GM23248 (cell line): Measurements from ENCODE around the gene WNK4. TPM values are rescaled to one million over a fixed set of nuclear protein-coding genes. Genes with fewer than 3 reads are reported as not detected.

Experiments used
- DNase-seq: peaks from one replicate; pipeline ENCODE4 v3.0.0-alpha.2; 2015
- H2AFZ ChIP-seq: fragments of 200-600 bp; sonication (generic); 2 replicates; pipeline ENCODE4 v1.6.1; 2016; ENCODE audit warnings: antibody characterized with exemption
- H3F3A ChIP-seq: fragments of 200-600 bp; sonication (generic); 2 replicates; pipeline ENCODE4 v1.6.1; 2016; ENCODE audit warnings: mild to moderate bottlenecking, antibody characterized with exemption, mixed run types; ENCODE audit not compliant: insufficient read depth
- H3K27ac ChIP-seq: fragments of 200-600 bp; sonication (generic); 2 replicates; pipeline ENCODE4 v1.5.1; 2016; ENCODE audit warnings: mild to moderate bottlenecking
- H3K27me3 ChIP-seq: fragments of 200-600 bp; sonication (generic); replicated peaks from 2 replicates; pipeline ENCODE4 v1.6.1; 2016; ENCODE audit warnings: mild to moderate bottlenecking; ENCODE audit not compliant: insufficient read depth
- H3K36me3 ChIP-seq: fragments of 200-600 bp; sonication (generic); 2 replicates; pipeline ENCODE4 v1.6.1; 2016; ENCODE audit warnings: low read depth, mild to moderate bottlenecking
- H3K4me1 ChIP-seq: fragments of 200-600 bp; sonication (generic); 2 replicates; pipeline ENCODE4 v1.6.1; 2016; ENCODE audit warnings: mild to moderate bottlenecking; ENCODE audit not compliant: insufficient read depth
- H3K4me2 ChIP-seq: fragments of 200-600 bp; sonication (generic); one replicate; pipeline ENCODE4 v1.6.1; 2016; ENCODE audit warnings: mild to moderate bottlenecking; ENCODE audit not compliant: unreplicated experiment
- H3K4me3 ChIP-seq: fragments of 200-600 bp; sonication (generic); 2 replicates; pipeline ENCODE4 v1.5.1; 2016; ENCODE audit warnings: mild to moderate bottlenecking
- H3K79me2 ChIP-seq: fragments of 200-600 bp; sonication (generic); 2 replicates; pipeline ENCODE4 v1.6.1; 2016; ENCODE audit warnings: mild to moderate bottlenecking; ENCODE audit not compliant: insufficient read depth
- H3K9ac ChIP-seq: fragments of 200-600 bp; sonication (generic); 2 replicates; pipeline ENCODE4 v1.6.1; 2016; ENCODE audit warnings: mild to moderate bottlenecking
- H3K9me2 ChIP-seq: fragments of 200-600 bp; sonication (generic); 2 replicates; pipeline ENCODE4 v1.6.1; 2016; ENCODE audit warnings: mixed run types, mild to moderate bottlenecking, moderate library complexity; ENCODE audit not compliant: insufficient read depth
- H3K9me3 ChIP-seq: fragments of 200-600 bp; sonication (generic); one replicate; pipeline ENCODE4 v1.6.1; 2017; ENCODE audit warnings: low read depth
- H4K20me1 ChIP-seq: fragments of 200-600 bp; sonication (generic); 2 replicates; pipeline ENCODE4 v1.6.0; 2016; ENCODE audit not compliant: insufficient read depth
- EZH2 ChIP-seq: fragments of 200-600 bp; sonication (generic); IDR thresholded peaks from 2 replicates; pipeline ENCODE4 v1.6.1; 2018; ENCODE audit warnings: antibody characterized with exemption, mild to moderate bottlenecking; ENCODE audit not compliant: insufficient read depth, poor library complexity, severe bottlenecking
- EZH2phosphoT487 ChIP-seq: fragments of 200-600 bp; sonication (generic); IDR thresholded peaks from 2 replicates; pipeline ENCODE4 v1.6.1; 2018; ENCODE audit warnings: antibody characterized with exemption, moderate library complexity, mild to moderate bottlenecking, low read depth; ENCODE audit not compliant: insufficient read depth
- WGBS, 2 experiments: methylation state at CpG; one replicate each; pipeline ENCODE4 v1.1.6; 2015 to 2017; ENCODE audit warnings: low lambda C conversion rate in 2 of 2, low coverage in 1 of 2; ENCODE audit errors: missing lambda C conversion rate in 2 of 2; 5-methylcytosine and 5-hydroxymethylcytosine counted together
- in situ Hi-C: fragments of 300-500 bp; cut with MboI; formaldehyde crosslinking; loops from 2 replicates; pipeline ENCODE4 v1.15.0; 2020
- polyA plus RNA-seq: library from polyadenylated mRNA; unstranded; fragments of >200 nt; fragmentation: Nextera tagmentation; extraction: Ambion mirVana; gene quantifications from 2 replicates; pipeline ENCODE4 v1.2.1, GENCODE V29; 2016
- total RNA-seq: library from RNA; depleted of rRNA; stranded (reverse); fragments of >200 nt; shearing (Covaris generic); gene quantifications from 2 replicates; pipeline ENCODE4 v1.2.3, GENCODE V29; 2014

The WNK4 gene
- total and polyA plus RNA-seq, 2 experiments from 2014 or later = 3.0 to 12.6 TPM

- Histone ChIP-seq H3K79me2 (peaks cover 22% of the 10 kb centered on the region), H3K4me1 (peaks cover 20% of the 10 kb centered on the region), H2AFZ (peak overlapping the region; percentile 51), H3K9me3 (no peaks in the 10 kb centered on the region), H4K20me1 (no peaks in the 10 kb centered on the region), H3F3A (peaks cover 16% of the 10 kb centered on the region; the same call in 1 of the 2 replicates), H3K27me3 (no peaks in the 10 kb centered on the region), H3K9ac (peak overlapping the region; percentile 76), H3K4me3 (peak overlapping the region; percentile 85), H3K36me3 (peaks cover 7% of the 10 kb centered on the region; the same call in 1 of the 2 replicates), H3K4me2 (peak overlapping the region; percentile 94), H3K27ac (no peak overlapping the region), H3K9me2 (no peaks in the 10 kb centered on the region)
- in situ Hi-C loops = no loop called here
- TF ChIP-seq EZH2 (no peak), EZH2phosphoT487 (no peak)
- 5 to 6% methylated on average over 36 to 39 of the region's 39 CpGs for WGBS, 2 experiments
- peak; percentile 60 for DNase-seq
Measured at GRCh38 chr17:42780851-42781638, 635 bp downstream of the WNK4 start.

GRCh38 chr17:42781639-42782165 lies 1.3 kb downstream of the WNK4 start:
- Histone ChIP-seq H3K27me3 (no peaks in the 10 kb centered on the region), H3K4me1 (peaks cover 20% of the 10 kb centered on the region), H2AFZ (peak overlapping the region; percentile 35; the same call in 1 of the 2 replicates), H4K20me1 (no peaks in the 10 kb centered on the region), H3K79me2 (peaks cover 22% of the 10 kb centered on the region), H3K9ac (peak overlapping the region; percentile 76), H3K9me3 (no peaks in the 10 kb centered on the region), H3F3A (peaks cover 16% of the 10 kb centered on the region; the same call in 1 of the 2 replicates), H3K27ac (peak overlapping the region; percentile 5; the same call in 1 of the 2 replicates), H3K4me2 (peak overlapping the region; percentile 94), H3K4me3 (peak overlapping the region; percentile 85), H3K9me2 (no peaks in the 10 kb centered on the region), H3K36me3 (peaks cover 2% of the 10 kb centered on the region; the same call in 1 of the 2 replicates)
- in situ Hi-C loops = no loop called here
- 22 to 23% methylated on average over 10 of the region's 10 CpGs for WGBS, 2 experiments
- TF ChIP-seq EZH2 (no peak), EZH2phosphoT487 (no peak)
- no peak for DNase-seq

- Histone ChIP-seq H3K79me2 (peaks cover 22% of the 10 kb centered on the region), H3K4me1 (peaks cover 20% of the 10 kb centered on the region), H3K9ac (peak overlapping the region; percentile 76), H3K27me3 (no peaks in the 10 kb centered on the region), H3F3A (peaks cover 16% of the 10 kb centered on the region; the same call in 1 of the 2 replicates), H3K4me3 (peak overlapping the region; percentile 85), H2AFZ (peak overlapping the region; percentile 35), H3K9me2 (no peaks in the 10 kb centered on the region), H3K9me3 (no peaks in the 10 kb centered on the region), H3K27ac (0 out of 2 replicates have a peak overlapping the region, but pooled peaks have one; percentile 14), H4K20me1 (no peaks in the 10 kb centered on the region), H3K36me3 (no peaks in the 10 kb centered on the region; the same call in 1 of the 2 replicates), H3K4me2 (peak overlapping the region; percentile 94)
- no peak for TF ChIP-seq EZH2phosphoT487
- no peak for TF ChIP-seq EZH2
- in situ Hi-C loops = no loop called here
- peak; percentile 64 for DNase-seq
- WGBS, 2 experiments = 23 to 32% methylated on average over 20 to 29 of the region's 29 CpGs
Measured at GRCh38 chr17:42782166-42783061, 2.0 kb downstream of the WNK4 start.
